ENCODE measurements around the gene DEAF1.

DNA sequence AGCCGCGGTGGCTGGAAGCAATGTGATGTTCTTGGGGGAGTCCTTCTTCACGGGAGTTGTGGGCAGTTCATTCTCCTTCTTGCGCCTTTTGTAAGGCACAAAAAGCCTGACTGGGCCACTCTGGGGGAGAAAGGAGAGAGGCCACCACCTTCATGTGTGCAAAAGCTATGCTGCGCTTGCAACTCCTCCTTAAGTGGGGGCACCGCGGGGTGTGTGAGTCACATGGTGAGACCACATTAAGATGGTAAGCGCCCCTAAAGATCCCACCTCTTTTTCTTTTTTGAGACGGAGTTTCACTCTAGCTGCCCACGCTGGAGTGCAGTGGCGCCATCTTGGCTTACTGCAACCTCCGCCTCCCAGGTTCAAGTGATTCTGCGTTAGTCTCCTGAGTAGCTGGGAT lies 14.1 kb downstream of the DEAF1 start:
- no peak for TF ChIP-seq CTCF (optimal IDR thresholded peaks at IDR 0.05 in 1 of 3, IDR thresholded peaks at IDR 0.05 in 1 of 3, conservative IDR thresholded peaks at IDR 0.05 in 1 of 3; ENCODE audit: extremely low read depth in 1 of 3, insufficient read depth in 2 of 3, low read length in 3 of 3)
- no peak for TF ChIP-seq EZH2 (IDR thresholded peaks at IDR 0.05; ENCODE audit: low read length)

Measured in keratinocyte (primary cell).